ENCODE data around the gene NIPSNAP3A. TPM values are rescaled to one million over a fixed set of nuclear protein-coding genes. Genes with fewer than 3 reads are reported as not detected.
"Not testable (repeated sequence)": the region's sequence is repeated elsewhere in the genome, so short reads cannot be mapped to it uniquely, and the experiment has no call there.

NIPSNAP3A gene
- total RNA-seq (2014; rRNA removed; shearing (Covaris generic); ENCODE audit: low replicate concordance): 7.6 and 20.3 TPM in 2 replicates

DNA sequence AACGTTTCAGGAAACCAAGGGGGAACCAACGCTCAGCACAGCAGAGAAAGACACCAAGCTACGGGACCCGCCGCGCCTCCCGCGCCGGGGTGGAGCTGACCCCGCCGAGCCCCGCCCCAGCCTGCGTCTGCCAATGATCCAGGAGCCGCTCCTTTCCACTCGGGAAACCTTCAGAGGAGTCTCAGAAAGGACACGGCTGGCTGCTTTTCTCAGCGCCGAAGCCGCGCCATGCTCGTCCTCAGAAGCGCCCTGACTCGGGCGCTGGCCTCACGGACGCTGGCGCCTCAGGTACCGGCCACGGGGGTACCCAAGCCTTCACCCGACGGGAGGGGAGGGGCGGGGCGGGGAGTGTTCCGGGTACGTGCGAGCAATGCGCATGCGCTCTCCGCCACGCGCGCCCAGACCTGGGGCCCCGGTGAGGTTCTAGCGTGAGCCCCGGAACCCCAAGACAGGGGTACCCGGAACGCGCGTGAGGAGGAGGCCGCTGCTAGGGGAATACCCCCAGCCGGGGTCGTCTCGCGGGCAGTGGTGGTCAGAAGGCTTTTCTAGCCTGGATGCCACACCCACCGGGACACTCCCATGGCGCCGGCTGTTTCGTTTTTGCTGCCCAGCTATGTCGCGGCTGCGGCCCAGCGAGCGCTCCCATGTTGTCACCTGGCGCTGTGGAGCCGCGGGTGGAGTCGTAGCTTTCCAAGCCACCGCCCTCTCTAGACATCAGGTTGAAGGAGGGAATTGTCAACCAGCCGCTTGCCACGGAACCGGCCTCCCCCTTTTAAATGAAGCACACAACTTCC lies at the start of gene NIPSNAP3A:
TSS of gene NIPSNAP3A (plus strand) at position 119 of the 794 bp plus-strand sequence. CDS start at position 229, 110 bp downstream.
- Histone ChIP-seq H3K4me2 (ENCODE audit: low read depth, low read length, poor library complexity, severe bottlenecking) (peak within 1 kb of the TSS; percentile 83), H3K79me2 (ENCODE audit: low read length) (no peaks in the 10 kb centered on the region; the same call in 1 of the 2 replicates), H3K27me3 (ENCODE audit: low read length) (no peaks in the 10 kb centered on the region), H2AFZ (ENCODE audit: low read length) (peak within 1 kb of the TSS; percentile 94), H3K4me3 (ENCODE audit: low read length) (peak within 1 kb of the TSS; percentile 88), H3K9ac (ENCODE audit: low read length) (peak within 1 kb of the TSS; percentile 84), H4K20me1 (ENCODE audit: insufficient read depth, low read depth, low read length) (no peaks in the 10 kb centered on the region), H3K27ac (ENCODE audit: low read length) (peak within 1 kb of the TSS; percentile 12; the same call in 1 of the 2 replicates), H3K36me3 (ENCODE audit: insufficient read depth, low read length) (no peaks in the 10 kb centered on the region), H3K9me2 (replicated peaks; ENCODE audit: insufficient read depth, low read length) (no peaks in the 10 kb centered on the region), H3K4me1 (ENCODE audit: low read length) (peaks cover 18% of the 10 kb centered on the region), H3K9me3 (ENCODE audit: low read length) (no peaks in the 10 kb centered on the region)
- DNase-seq: peak; percentile 93

DNA sequence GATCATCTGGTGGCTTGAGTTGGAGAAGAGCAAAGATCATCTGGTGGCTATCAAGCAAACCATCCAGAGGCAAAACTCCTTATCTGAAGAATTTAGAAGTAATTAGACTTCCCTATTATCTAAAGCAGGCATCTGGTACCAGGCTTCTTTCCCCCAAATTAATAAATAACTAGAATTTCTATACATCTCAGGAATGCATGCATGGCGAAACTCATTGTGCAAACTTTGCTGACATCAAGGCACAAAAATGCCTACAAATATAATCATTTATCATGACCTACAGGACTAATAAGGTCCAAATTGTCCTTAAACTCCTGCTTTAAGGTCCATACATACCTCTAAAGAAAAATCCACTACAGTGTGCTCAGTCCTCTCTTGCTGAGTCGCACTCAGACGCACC lies 47.2 kb upstream of the NIPSNAP3A start:
- Histone ChIP-seq H3K9me2 (replicated peaks; ENCODE audit: insufficient read depth, low read length) (no peaks in the 10 kb centered on the region), H3K27me3 (ENCODE audit: low read length) (no peaks in the 10 kb centered on the region), H3K79me2 (ENCODE audit: low read length) (no peaks in the 10 kb centered on the region), H4K20me1 (ENCODE audit: insufficient read depth, low read depth, low read length) (no peaks in the 10 kb centered on the region), H3K27ac (ENCODE audit: low read length) (no peak overlapping the region), H3K4me3 (ENCODE audit: low read length) (no peak overlapping the region), H3K4me1 (ENCODE audit: low read length) (no peaks in the 10 kb centered on the region), H3K9ac (ENCODE audit: low read length) (no peak overlapping the region), H3K9me3 (ENCODE audit: low read length) (no peaks in the 10 kb centered on the region), H2AFZ (ENCODE audit: low read length) (no peak overlapping the region), H3K36me3 (ENCODE audit: insufficient read depth, low read length) (no peaks in the 10 kb centered on the region), H3K4me2 (ENCODE audit: low read depth, low read length, poor library complexity, severe bottlenecking) (no peak overlapping the region)
- no peak for DNase-seq

DNA sequence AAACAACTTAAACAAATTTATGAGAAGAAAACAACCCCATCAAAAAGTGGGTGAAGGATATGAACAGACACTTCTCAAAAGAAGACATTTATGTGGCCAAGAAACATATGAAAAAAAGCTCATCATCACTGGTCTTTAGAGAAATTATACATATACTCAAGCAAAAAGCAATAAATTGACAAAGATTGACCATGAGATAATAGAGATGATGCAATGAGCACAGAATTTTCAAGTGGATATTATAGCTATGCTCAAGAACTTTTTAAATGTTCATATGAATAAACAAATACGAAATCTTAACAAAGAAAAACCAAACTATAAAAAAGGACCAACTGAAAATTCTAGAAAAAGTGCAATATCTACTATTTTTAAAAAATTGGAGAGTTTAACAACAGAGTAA lies 38.7 kb upstream of the NIPSNAP3A start:
- H3K27ac ChIP-seq (ENCODE audit: low read length); H3K4me2 ChIP-seq (ENCODE audit: low read depth, low read length, poor library complexity, severe bottlenecking); H3K27me3 ChIP-seq (ENCODE audit: low read length); DNase-seq; H3K36me3 ChIP-seq (ENCODE audit: insufficient read depth, low read length); H3K9me2 ChIP-seq (replicated peaks; ENCODE audit: insufficient read depth, low read length); H2AFZ ChIP-seq (ENCODE audit: low read length); H4K20me1 ChIP-seq (ENCODE audit: insufficient read depth, low read depth, low read length); H3K4me1 ChIP-seq (ENCODE audit: low read length); H3K9ac ChIP-seq (ENCODE audit: low read length); H3K79me2 ChIP-seq (ENCODE audit: low read length); H3K4me3 ChIP-seq (ENCODE audit: low read length); H3K9me3 ChIP-seq (ENCODE audit: low read length): not testable (repeated sequence)

DNA sequence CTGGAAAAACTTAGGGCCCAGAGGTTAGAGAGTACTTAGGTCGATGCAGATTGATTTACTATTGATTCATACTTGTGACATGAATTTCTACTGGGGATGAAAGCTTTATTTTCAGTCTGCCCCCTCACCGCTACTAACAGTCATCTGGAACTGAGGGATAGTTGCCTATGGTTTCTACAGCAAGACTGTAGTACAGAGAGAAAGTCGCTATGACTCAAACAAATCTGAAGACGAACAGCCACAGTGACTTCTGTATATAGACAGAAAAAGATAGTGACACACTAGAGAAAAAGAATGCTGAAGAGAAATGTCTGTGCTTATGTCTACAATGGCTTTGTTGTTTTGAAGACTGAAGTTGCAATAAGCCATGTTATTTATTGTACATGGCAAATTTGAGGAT lies 35.9 kb upstream of the NIPSNAP3A start:
- no peak for DNase-seq
- H3K9me2 ChIP-seq (replicated peaks; ENCODE audit: insufficient read depth, low read length): no peaks in the 10 kb centered on the region

DNA sequence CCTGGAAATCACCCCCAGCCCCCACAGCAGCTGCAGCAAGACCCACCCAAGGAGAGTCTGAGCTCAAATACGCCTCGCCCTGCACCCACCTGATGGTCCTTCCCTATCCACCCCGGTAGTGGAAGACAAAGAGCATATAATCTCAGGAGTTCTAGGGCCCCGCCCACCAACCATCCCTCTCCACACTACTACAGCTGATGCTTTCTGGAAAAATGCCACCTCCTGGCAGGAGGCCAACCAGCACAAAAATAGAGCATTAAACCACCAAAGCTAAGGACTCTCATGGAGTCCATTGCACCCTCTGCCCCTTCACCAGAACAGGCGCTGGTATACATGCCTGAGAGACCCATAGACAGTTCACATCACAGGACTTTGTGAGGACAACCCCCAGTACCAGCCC lies 22.5 kb upstream of the NIPSNAP3A start:
- Histone ChIP-seq H3K27ac (ENCODE audit: low read length) (no peak overlapping the region), H3K36me3 (ENCODE audit: insufficient read depth, low read length) (no peaks in the 10 kb centered on the region), H2AFZ (ENCODE audit: low read length) (no peak overlapping the region), H3K4me1 (ENCODE audit: low read length) (no peaks in the 10 kb centered on the region), H3K9me2 (replicated peaks; ENCODE audit: insufficient read depth, low read length) (no peaks in the 10 kb centered on the region), H3K4me2 (ENCODE audit: low read depth, low read length, poor library complexity, severe bottlenecking) (no peak overlapping the region), H4K20me1 (ENCODE audit: insufficient read depth, low read depth, low read length) (no peaks in the 10 kb centered on the region), H3K79me2 (ENCODE audit: low read length) (no peaks in the 10 kb centered on the region), H3K9ac (ENCODE audit: low read length) (no peak overlapping the region), H3K27me3 (ENCODE audit: low read length) (no peaks in the 10 kb centered on the region), H3K4me3 (ENCODE audit: low read length) (no peak overlapping the region), H3K9me3 (ENCODE audit: low read length) (no peaks in the 10 kb centered on the region)
- no peak for DNase-seq

More for the DNA sequence above, 35.9 kb upstream of the NIPSNAP3A start:
- Histone ChIP-seq H3K79me2 (ENCODE audit: low read length) (no peaks in the 10 kb centered on the region), H3K27ac (ENCODE audit: low read length) (no peak overlapping the region), H3K4me2 (ENCODE audit: low read depth, low read length, poor library complexity, severe bottlenecking) (no peak overlapping the region), H3K9ac (ENCODE audit: low read length) (no peak overlapping the region), H3K4me3 (ENCODE audit: low read length) (no peak overlapping the region), H3K36me3 (ENCODE audit: insufficient read depth, low read length) (no peaks in the 10 kb centered on the region), H2AFZ (ENCODE audit: low read length) (no peak overlapping the region), H3K27me3 (ENCODE audit: low read length) (no peaks in the 10 kb centered on the region), H4K20me1 (ENCODE audit: insufficient read depth, low read depth, low read length) (no peaks in the 10 kb centered on the region), H3K9me3 (ENCODE audit: low read length) (no peaks in the 10 kb centered on the region), H3K4me1 (ENCODE audit: low read length) (no peaks in the 10 kb centered on the region)

DNA sequence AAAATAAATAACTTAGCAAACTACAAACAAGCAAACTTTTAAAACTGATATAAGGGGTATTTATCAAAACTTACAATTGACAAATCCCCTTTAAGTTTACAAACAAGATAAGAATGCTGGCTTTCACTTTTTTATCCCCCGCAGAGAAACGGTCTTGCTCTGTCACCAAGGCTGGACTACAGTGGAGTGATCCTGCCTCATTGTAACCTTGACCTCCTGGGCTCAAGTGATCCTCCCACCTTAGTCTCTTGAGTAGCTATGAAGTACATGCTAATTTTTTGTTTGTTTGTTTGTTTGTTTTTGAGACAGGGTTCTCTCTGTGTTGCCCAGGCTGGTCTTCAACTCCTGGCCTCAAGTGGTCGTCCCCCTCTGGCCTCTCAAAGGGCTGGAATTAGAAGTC lies 9.0 kb upstream of the NIPSNAP3A start:
- Histone ChIP-seq H3K36me3 (ENCODE audit: insufficient read depth, low read length) (no peaks in the 10 kb centered on the region), H3K79me2 (ENCODE audit: low read length) (no peaks in the 10 kb centered on the region), H3K9me2 (replicated peaks; ENCODE audit: insufficient read depth, low read length) (no peaks in the 10 kb centered on the region), H3K4me3 (ENCODE audit: low read length) (no peak overlapping the region), H3K27me3 (ENCODE audit: low read length) (no peaks in the 10 kb centered on the region), H2AFZ (ENCODE audit: low read length) (no peak overlapping the region), H4K20me1 (ENCODE audit: insufficient read depth, low read depth, low read length) (no peaks in the 10 kb centered on the region), H3K27ac (ENCODE audit: low read length) (no peak overlapping the region), H3K9me3 (ENCODE audit: low read length) (no peaks in the 10 kb centered on the region), H3K4me1 (ENCODE audit: low read length) (peaks cover under 1% of the 10 kb centered on the region; the same call in 1 of the 2 replicates), H3K4me2 (ENCODE audit: low read depth, low read length, poor library complexity, severe bottlenecking) (no peak overlapping the region), H3K9ac (ENCODE audit: low read length) (no peak overlapping the region)
- no peak for DNase-seq

DNA sequence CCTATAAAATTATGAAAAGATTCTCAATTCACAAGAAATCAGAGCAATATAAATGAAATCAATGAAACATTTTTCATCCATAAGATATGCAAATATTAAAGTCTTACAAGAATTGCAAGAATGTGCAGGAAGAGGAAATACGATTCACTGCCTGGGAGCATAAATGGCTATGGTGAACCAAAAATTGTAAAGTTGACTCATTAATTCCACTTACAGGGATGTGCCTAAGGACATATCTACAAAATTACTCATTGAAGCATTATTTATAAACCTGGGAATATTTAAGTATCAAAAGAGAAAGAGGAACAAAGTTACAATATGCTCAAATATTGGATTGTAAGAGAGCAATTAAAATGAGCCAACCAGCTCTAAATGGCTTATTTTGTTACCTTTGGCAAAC lies 6.9 kb upstream of the NIPSNAP3A start:
- Histone ChIP-seq H3K4me3 (ENCODE audit: low read length) (no peak overlapping the region), H3K9me2 (replicated peaks; ENCODE audit: insufficient read depth, low read length) (no peaks in the 10 kb centered on the region), H3K27me3 (ENCODE audit: low read length) (no peaks in the 10 kb centered on the region), H2AFZ (ENCODE audit: low read length) (no peak overlapping the region), H3K36me3 (ENCODE audit: insufficient read depth, low read length) (no peaks in the 10 kb centered on the region), H3K79me2 (ENCODE audit: low read length) (no peaks in the 10 kb centered on the region), H4K20me1 (ENCODE audit: insufficient read depth, low read depth, low read length) (no peaks in the 10 kb centered on the region), H3K4me1 (ENCODE audit: low read length) (no peaks in the 10 kb centered on the region), H3K4me2 (ENCODE audit: low read depth, low read length, poor library complexity, severe bottlenecking) (no peak overlapping the region), H3K9ac (ENCODE audit: low read length) (no peak overlapping the region), H3K9me3 (ENCODE audit: low read length) (no peaks in the 10 kb centered on the region), H3K27ac (ENCODE audit: low read length) (no peak overlapping the region)
- DNase-seq: no peak

DNA sequence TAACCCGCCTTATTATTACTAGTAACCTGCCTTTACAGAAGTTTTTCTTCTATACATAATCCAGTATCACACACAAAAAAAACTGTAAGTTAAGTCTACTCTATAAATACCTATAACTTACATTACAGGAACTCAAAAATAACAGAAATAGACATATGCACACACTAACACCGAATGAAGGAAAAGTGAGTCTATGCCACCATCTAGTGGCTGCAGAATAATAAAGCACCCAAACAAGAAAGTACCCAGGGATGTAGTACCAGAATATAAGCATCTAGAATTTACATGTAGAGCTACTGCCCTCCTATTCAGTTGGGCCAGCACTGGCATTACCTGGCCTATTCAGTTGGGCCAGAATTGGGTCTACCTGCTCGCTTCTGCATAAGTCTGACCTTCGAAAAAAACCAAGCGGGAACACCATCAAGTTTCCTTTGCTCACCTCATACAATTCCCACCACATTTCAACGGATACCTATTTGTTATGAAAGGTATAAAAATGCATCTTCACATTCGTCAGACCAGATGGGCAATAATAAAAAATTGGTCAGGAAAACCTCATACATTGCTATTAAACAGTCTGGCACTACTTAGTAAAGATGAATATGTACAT lies 4.0 kb upstream of the NIPSNAP3A start:
- H3K9me3 ChIP-seq (ENCODE audit: low read length): no peaks in the 10 kb centered on the region
- no peak overlapping the region for H3K9ac ChIP-seq (ENCODE audit: low read length)
- peaks cover 13% of the 10 kb centered on the region for H3K4me1 ChIP-seq (ENCODE audit: low read length)
- peak; percentile 88 for DNase-seq
- H3K9me2 ChIP-seq (replicated peaks; ENCODE audit: insufficient read depth, low read length): no peaks in the 10 kb centered on the region
- no peaks in the 10 kb centered on the region for H4K20me1 ChIP-seq (ENCODE audit: insufficient read depth, low read depth, low read length)
- H3K27me3 ChIP-seq (ENCODE audit: low read length): no peaks in the 10 kb centered on the region
- H3K79me2 ChIP-seq (ENCODE audit: low read length): no peaks in the 10 kb centered on the region; the same call in 1 of the 2 replicates
- no peak overlapping the region for H3K27ac ChIP-seq (ENCODE audit: low read length)
- no peak overlapping the region for H3K4me3 ChIP-seq (ENCODE audit: low read length)
- H2AFZ ChIP-seq (ENCODE audit: low read length): no peak overlapping the region
- H3K4me2 ChIP-seq (ENCODE audit: low read depth, low read length, poor library complexity, severe bottlenecking): no peak overlapping the region
- no peaks in the 10 kb centered on the region for H3K36me3 ChIP-seq (ENCODE audit: insufficient read depth, low read length)

Measured in Karpas-422 (cell line).